GM23248 (cell line): ENCODE measurements around the gene DPT.

Source experiments
- EZH2 ChIP-seq: fragments of 200-600 bp; sonication (generic); IDR thresholded peaks from 2 replicates; pipeline ENCODE4 v1.6.1; 2018; ENCODE audit warnings: antibody characterized with exemption, mild to moderate bottlenecking; ENCODE audit not compliant: insufficient read depth, poor library complexity, severe bottlenecking
- EZH2phosphoT487 ChIP-seq: fragments of 200-600 bp; sonication (generic); IDR thresholded peaks from 2 replicates; pipeline ENCODE4 v1.6.1; 2018; ENCODE audit warnings: antibody characterized with exemption, moderate library complexity, mild to moderate bottlenecking, low read depth; ENCODE audit not compliant: insufficient read depth

- TF ChIP-seq EZH2phosphoT487 (no peak), EZH2 (no peak)
These were observed 42.3 kb downstream of the DPT start for GRCh38 chr1:168686666-168687065.
